GM23338 (cell line): Measurements from ENCODE around the gene HK1.
"Not testable (repeated sequence)": the region's sequence is repeated elsewhere in the genome, so short reads cannot be mapped to it uniquely, and the experiment has no call there.

Experiments
- CREB1 ChIP-seq: fragments of 250-450 bp; sonication (Bioruptor Pico); IDR thresholded peaks from 2 replicates; pipeline ENCODE4 v1.5.0; 2020; ENCODE audit warnings: low read depth, mild to moderate bottlenecking, moderate library complexity
- CTCF ChIP-seq, 2 experiments: fragments of 200-600 bp in 1 of 2; sonication (generic) in 1 of 2; conservative IDR thresholded peaks; 2 replicates each; pipeline versions ENCODE4 v1.5.1 to v1.6.1; 2016 to 2017; ENCODE audit warnings: antibody characterized with exemption in 2 of 2, low read depth in 2 of 2, mild to moderate bottlenecking in 2 of 2, moderate library complexity in 1 of 2
- EZH2 ChIP-seq: fragments of 200-600 bp; sonication (generic); IDR thresholded peaks from one replicate; pipeline ENCODE4 v1.8.0; 2017; ENCODE audit warnings: antibody characterized with exemption, mild to moderate bottlenecking, low read depth; ENCODE audit not compliant: unreplicated experiment
- EZH2phosphoT487 ChIP-seq: fragments of 200-600 bp; sonication (generic); IDR thresholded peaks from one replicate; pipeline ENCODE4 v1.8.1; 2018; ENCODE audit warnings: antibody characterized with exemption; ENCODE audit not compliant: unreplicated experiment
- JUNB ChIP-seq: IDR thresholded peaks from one replicate; pipeline ENCODE4 v1.6.1; 2016; ENCODE audit warnings: antibody characterized with exemption; ENCODE audit not compliant: unreplicated experiment
- NANOG ChIP-seq: IDR thresholded peaks from 2 replicates; pipeline ENCODE4 v1.6.1; 2016; ENCODE audit warnings: antibody characterized with exemption, borderline replicate concordance
- POLR2AphosphoS5 ChIP-seq: IDR thresholded peaks from 2 replicates; pipeline ENCODE4 v1.6.1; 2016; ENCODE audit warnings: antibody characterized with exemption, low read depth
- ZNF331 ChIP-seq: fragments of 250-450 bp; sonication (Bioruptor Pico); IDR thresholded peaks from 2 replicates; pipeline ENCODE4 v1.5.0; 2020; ENCODE audit warnings: low read depth, mild to moderate bottlenecking, moderate library complexity
- TF ChIP-seq, protein P1 (sequence below): IDR thresholded peaks from 2 replicates; pipeline ENCODE4 v1.6.1; 2016; ENCODE audit warnings: antibody characterized with exemption

DNA sequence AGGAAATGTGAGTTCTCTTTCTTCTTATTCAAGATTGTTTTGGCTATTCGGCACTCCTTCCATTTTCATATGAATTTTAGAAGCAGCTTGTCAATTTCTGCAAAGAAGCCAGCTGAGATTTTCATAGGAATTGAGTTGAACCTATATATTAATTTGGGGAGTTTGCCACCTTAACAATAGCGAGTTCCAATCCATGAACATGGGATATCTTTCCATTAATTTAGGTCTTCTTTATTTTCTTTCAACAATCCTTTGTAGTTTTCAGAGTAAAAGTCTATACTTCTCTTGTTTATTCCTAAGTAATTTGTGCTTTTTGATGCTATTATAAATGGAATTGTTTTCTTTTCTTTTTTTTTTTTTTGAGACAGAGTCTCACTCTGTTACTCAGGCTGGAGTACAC, 26.9 kb upstream of the HK1 start:
- not testable (repeated sequence) for TF ChIP-seq POLR2AphosphoS5; NANOG; JUNB; CTCF (conservative IDR thresholded peaks at IDR 0.05; ENCODE audit: low read depth in 2 of 2); EZH2phosphoT487; ZNF331 (CRISPR knock-in tag); EZH2; CREB1
- TF ChIP-seq, protein P1, sequence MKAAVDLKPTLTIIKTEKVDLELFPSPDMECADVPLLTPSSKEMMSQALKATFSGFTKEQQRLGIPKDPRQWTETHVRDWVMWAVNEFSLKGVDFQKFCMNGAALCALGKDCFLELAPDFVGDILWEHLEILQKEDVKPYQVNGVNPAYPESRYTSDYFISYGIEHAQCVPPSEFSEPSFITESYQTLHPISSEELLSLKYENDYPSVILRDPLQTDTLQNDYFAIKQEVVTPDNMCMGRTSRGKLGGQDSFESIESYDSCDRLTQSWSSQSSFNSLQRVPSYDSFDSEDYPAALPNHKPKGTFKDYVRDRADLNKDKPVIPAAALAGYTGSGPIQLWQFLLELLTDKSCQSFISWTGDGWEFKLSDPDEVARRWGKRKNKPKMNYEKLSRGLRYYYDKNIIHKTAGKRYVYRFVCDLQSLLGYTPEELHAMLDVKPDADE, result not testable (repeated sequence)
